Upper lobe of left lung (tissue), 6 donors: ENCODE results near the gene ADRA2A. TPM values are rescaled to one million over a fixed set of nuclear protein-coding genes. Genes with fewer than 3 reads are reported as not detected.

Source experiments
- ATAC-seq, 2 donors: fragments of 200-7000 bp; cut with Tn5 transposase; one replicate each; pipeline ENCODE4 v1.9.1; 2022; ENCODE audit warnings: mild to moderate bottlenecking in 2 of 2, moderate library complexity in 2 of 2; ENCODE audit not compliant: low FRiP score in 2 of 2
- DNase-seq, 2 donors: peaks; one replicate each; pipeline ENCODE4 v3.0.0-alpha.2; 2019 to 2020
- H3K27ac ChIP-seq, 4 donors: fragments of 200-600 bp; sonication (generic); one replicate each; pipeline ENCODE4 v1.5.1; 2016 to 2019
- H3K27me3 ChIP-seq, 4 donors: fragments of 200-600 bp; sonication (generic); one replicate each; pipeline ENCODE4 v1.5.1; 2017 to 2019
- H3K36me3 ChIP-seq, 4 donors: fragments of 200-600 bp; sonication (generic); one replicate each; pipeline ENCODE4 v1.5.1; 2016 to 2019
- H3K4me1 ChIP-seq, 4 donors: fragments of 200-600 bp; sonication (generic); one replicate each; pipeline ENCODE4 v1.5.1; 2018 to 2019
- H3K4me3 ChIP-seq, 4 donors: fragments of 200-600 bp; sonication (generic); one replicate each; pipeline ENCODE4 v1.5.1; 2017 to 2019; ENCODE audit warnings: mild to moderate bottlenecking in 2 of 4, moderate library complexity in 1 of 4
- H3K9me3 ChIP-seq, 4 donors: fragments of 200-600 bp; sonication (generic); one replicate each; pipeline ENCODE4 v1.5.1; 2018 to 2019
- EP300 ChIP-seq, 4 donors: sonication (generic); formaldehyde crosslinking; IDR thresholded peaks; one replicate each; pipeline ENCODE4 v1.5.1; 2017; ENCODE audit warnings: antibody characterized with exemption in 4 of 4, control low read depth in 2 of 4
- POLR2A ChIP-seq, 4 donors: fragments of 450-650 bp; IDR thresholded peaks; one replicate each; pipeline ENCODE4 v1.5.1; 2016 to 2017; ENCODE audit warnings: antibody characterized with exemption in 4 of 4, mild to moderate bottlenecking in 2 of 4
- POLR2AphosphoS5 ChIP-seq, 2 donors: sonication (generic); formaldehyde crosslinking; IDR thresholded peaks; one replicate each; pipeline ENCODE4 v1.5.1; 2017; ENCODE audit warnings: antibody characterized with exemption in 2 of 2
- WGBS, 2 donors: methylation state at CpG; one replicate each; pipeline ENCODE4 v1.1.5; 2017 to 2018; 5-methylcytosine and 5-hydroxymethylcytosine counted together
- total RNA-seq, 6 donors: library from RNA; depleted of rRNA in 4 of 6; stranded (reverse); fragments of >200 nt in 4 of 6; gene quantifications; one replicate each; pipeline versions ENCODE4 v1.1.0 to v1.2.1, GENCODE V29; 2016 to 2021
- TF ChIP-seq, protein P1 (sequence below), 6 experiments: fragments of 450-650 bp in 4 of 6; fragments of 200-600 bp in 2 of 6; sonication (generic) in 2 of 6; IDR thresholded peaks; one replicate each; pipeline ENCODE4 v1.5.1; 2016 to 2019; ENCODE audit warnings: antibody characterized with exemption in 6 of 6
- donor health status: DM: no; HTN: no; CAD: no; lungs with moderate emphysema.
- donor health status: DM: no; HTN: yes; CAD: no; lungs with severe emphysema.

The ADRA2A gene
- total RNA-seq, 6 donors from 2014 or later = 1.5 to 5.6 (median 2.5) TPM

DNA sequence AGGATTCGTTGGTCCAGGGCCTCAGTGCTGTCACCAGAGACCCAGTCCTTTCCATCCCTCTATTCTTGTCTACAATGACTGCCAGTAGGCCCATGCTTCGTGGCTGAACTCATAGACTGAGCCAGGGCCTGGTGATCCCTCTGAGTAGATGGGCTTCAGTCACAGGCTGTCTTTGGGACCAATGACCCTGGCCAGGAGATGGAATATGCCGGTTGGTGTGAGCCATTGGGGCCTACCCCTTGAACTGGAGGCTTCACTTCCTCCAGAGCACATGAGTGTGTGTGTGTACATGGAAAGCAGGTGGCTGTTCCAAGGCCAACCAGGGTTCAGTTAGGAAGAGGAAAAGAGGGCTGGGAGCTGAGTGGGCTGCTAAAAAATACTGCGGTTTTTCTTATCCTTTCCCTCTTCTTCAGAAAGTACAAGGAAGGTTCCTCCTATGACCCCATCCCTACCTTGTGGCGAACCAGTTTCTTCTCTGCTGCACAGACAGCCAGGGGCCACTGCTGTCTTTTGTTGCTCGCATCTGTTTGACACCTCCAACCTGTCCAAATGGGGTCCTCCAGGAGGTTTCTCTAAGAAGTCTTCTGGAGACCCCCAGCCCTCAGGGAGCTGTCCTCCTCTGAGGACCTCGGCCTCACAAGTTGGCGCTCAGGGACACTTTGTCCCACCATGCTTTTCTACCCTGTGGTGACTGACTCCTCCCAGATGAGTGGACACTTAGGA is 36.6 kb downstream of the ADRA2A start:
- WGBS, 2 donors = 91 to 92% methylated on average over 7 to 8 of the region's 8 CpGs
- Histone ChIP-seq H3K36me3 (no peaks in the 10 kb centered on the region), H3K4me3 (no peak overlapping the region), H3K27ac (no peak overlapping the region), H3K4me1 (no peaks in the 10 kb centered on the region), H3K9me3 (no peaks in the 10 kb centered on the region), H3K27me3 (no peaks in the 10 kb centered on the region)
- no peak for TF ChIP-seq POLR2A (IDR thresholded peaks at IDR 0.05)
- no peak for TF ChIP-seq EP300 (IDR thresholded peaks at IDR 0.05)
- no peak for TF ChIP-seq POLR2AphosphoS5 (IDR thresholded peaks at IDR 0.05)
- TF ChIP-seq, protein P1, sequence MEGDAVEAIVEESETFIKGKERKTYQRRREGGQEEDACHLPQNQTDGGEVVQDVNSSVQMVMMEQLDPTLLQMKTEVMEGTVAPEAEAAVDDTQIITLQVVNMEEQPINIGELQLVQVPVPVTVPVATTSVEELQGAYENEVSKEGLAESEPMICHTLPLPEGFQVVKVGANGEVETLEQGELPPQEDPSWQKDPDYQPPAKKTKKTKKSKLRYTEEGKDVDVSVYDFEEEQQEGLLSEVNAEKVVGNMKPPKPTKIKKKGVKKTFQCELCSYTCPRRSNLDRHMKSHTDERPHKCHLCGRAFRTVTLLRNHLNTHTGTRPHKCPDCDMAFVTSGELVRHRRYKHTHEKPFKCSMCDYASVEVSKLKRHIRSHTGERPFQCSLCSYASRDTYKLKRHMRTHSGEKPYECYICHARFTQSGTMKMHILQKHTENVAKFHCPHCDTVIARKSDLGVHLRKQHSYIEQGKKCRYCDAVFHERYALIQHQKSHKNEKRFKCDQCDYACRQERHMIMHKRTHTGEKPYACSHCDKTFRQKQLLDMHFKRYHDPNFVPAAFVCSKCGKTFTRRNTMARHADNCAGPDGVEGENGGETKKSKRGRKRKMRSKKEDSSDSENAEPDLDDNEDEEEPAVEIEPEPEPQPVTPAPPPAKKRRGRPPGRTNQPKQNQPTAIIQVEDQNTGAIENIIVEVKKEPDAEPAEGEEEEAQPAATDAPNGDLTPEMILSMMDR (IDR thresholded peaks at IDR 0.05) = no peak
- DNase-seq (no peak), ATAC-seq (no peak)

DNA sequence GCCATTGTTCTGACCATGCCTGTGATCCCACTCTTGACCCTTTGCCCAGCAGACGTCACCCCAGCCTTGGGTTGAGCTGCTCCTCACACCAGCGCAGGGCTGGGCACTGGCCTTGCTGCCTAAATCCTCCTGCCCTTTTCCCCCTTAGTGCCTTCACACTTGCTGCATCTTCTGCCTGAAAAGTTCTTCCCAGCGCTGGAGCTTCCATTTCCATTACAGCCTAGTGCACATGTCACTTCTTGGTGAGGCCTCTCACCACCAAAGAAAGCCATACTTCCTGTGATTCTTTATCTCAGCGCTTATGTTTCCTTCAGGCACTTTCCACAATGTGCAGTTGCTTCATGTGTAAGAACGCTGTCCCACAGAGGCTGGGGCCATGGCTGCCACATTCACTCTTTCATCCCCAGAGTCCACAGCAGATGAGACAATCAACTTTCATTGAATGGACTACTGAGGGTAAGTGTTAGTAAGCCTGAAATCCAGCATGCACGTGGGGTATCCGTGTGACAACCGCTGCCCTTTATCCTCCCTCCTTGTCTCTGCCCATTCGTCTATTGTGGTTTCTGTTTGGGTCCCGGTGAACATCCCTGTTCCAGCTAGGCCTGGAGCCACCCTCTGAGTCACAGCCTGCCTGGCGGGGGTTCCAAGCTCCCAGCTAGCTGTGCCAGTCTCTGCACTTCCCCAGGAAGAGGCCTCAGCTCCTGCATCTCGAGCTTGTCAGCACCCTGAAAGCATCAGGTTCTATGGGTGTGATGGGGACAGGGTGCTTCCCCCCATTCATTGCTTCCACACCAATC is 37.3 kb downstream of the ADRA2A start:
- ATAC-seq (peak in 1 of 2 donors; percentile 2), DNase-seq (peak in 1 of 2 donors; percentile 22)
- H3K36me3 ChIP-seq = no peaks in the 10 kb centered on the region
- no peak overlapping the region for H3K27ac ChIP-seq
- H3K27me3 ChIP-seq = no peaks in the 10 kb centered on the region
- no peaks in the 10 kb centered on the region for H3K4me1 ChIP-seq
- TF ChIP-seq POLR2AphosphoS5 (IDR thresholded peaks at IDR 0.05) = no peak
- no peak for TF ChIP-seq EP300 (IDR thresholded peaks at IDR 0.05)
- TF ChIP-seq, protein P1 (IDR thresholded peaks at IDR 0.05) = no peak
- no peak for TF ChIP-seq POLR2A (IDR thresholded peaks at IDR 0.05)
- H3K9me3 ChIP-seq = no peaks in the 10 kb centered on the region
- 65 to 67% methylated on average over 12 of the region's 12 CpGs for WGBS, 2 donors
- no peak overlapping the region for H3K4me3 ChIP-seq

DNA sequence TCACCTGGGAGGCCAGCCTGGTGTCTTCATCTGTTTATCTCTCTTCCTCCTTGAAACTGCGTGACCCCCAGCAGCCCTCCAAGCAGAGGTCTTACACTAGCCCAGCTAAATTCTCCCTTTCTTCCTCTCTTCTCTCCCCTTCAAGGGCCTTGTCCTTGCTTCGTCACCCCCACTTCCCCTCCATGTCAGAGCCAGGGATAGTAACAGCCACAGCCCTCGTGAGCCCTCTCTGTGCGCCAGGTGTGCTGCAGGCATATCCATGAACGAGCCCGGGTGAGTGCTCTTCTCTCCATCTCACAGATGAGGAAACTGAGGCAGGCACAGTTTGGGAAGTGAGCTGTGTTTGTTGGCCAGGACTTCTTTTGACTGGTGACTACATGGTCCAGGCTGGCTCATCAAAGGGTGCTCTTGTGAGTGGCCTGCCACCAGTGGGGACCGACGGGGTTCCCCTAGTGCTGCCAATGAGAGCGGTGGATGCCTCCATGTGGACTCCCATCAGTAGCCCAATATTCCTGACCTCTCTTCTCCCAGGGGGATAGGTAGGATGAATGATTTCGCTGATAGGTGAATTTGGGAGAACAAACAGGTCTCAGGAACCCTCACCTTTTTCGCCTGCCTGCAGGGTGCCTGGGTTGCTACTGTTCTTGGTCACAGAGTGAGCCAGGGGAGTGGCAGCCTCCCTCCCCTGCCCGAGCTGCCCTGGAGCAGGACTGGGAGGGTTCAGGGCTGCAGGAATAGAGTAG is 38.1 kb downstream of the ADRA2A start:
- 73 to 76% methylated on average over 8 to 11 of the region's 12 CpGs for WGBS, 2 donors
- DNase-seq (peak in 1 of 2 donors; percentile 21), ATAC-seq (no peak)
- Histone ChIP-seq H3K4me3 (no peak overlapping the region), H3K9me3 (no peaks in the 10 kb centered on the region), H3K4me1 (no peaks in the 10 kb centered on the region), H3K27ac (no peak overlapping the region), H3K36me3 (no peaks in the 10 kb centered on the region), H3K27me3 (no peaks in the 10 kb centered on the region)
- TF ChIP-seq, protein P1 (IDR thresholded peaks at IDR 0.05) = no peak
- TF ChIP-seq POLR2A (IDR thresholded peaks at IDR 0.05) = no peak
- no peak for TF ChIP-seq EP300 (IDR thresholded peaks at IDR 0.05)
- no peak for TF ChIP-seq POLR2AphosphoS5 (IDR thresholded peaks at IDR 0.05)

DNA sequence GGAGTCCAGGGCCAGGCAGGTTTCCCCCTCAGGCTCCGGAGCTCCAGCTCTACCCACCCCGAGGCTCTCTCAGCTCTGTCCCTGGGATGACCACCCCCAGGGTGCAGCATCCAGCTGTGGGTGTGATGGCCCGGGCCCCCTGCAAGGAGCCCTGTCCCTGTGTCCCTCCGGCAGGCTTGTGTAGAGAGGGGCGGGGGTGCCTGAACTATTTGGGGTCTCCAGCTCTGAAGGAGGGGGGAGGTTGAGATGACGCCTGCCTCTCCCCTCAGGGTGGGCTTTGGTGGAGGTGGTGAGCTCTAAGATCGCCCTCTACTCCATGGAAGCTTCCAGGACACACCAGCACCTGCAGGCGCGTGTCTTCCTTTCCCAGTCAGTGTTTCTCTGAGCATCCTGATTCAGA is 39.4 kb downstream of the ADRA2A start:
- H3K9me3 ChIP-seq = no peaks in the 10 kb centered on the region
- H3K4me3 ChIP-seq = no peak overlapping the region
- WGBS, 2 donors = 86% methylated on average over 9 of the region's 9 CpGs; no CpG with 5 or more reads in 1 of the 2 donors
- TF ChIP-seq EP300 (IDR thresholded peaks at IDR 0.05) (no peak), POLR2A (IDR thresholded peaks at IDR 0.05) (no peak), POLR2AphosphoS5 (IDR thresholded peaks at IDR 0.05) (no peak)
- TF ChIP-seq, protein P1 (IDR thresholded peaks at IDR 0.05) = no peak
- H3K4me1 ChIP-seq = no peaks in the 10 kb centered on the region
- no peak for ATAC-seq
- H3K27ac ChIP-seq = no peak overlapping the region
- DNase-seq = peak in 1 of 2 donors; percentile 30
- no peaks in the 10 kb centered on the region for H3K36me3 ChIP-seq
- no peaks in the 10 kb centered on the region for H3K27me3 ChIP-seq
